Stimulated activated CD8-positive, alpha-beta memory T cell treated with anti-CD3 and anti-CD28 coated beads, Interleukin-4, amount 100 ng/mL, for 48 hours (primary cell): ENCODE measurements around the gene ZNF487.
"Not testable (repeated sequence)": the region's sequence is repeated elsewhere in the genome, so short reads cannot be mapped to it uniquely, and the experiment has no call there.

Experiments
- DNase-seq: peaks from one replicate; pipeline ENCODE4 v3.0.0-alpha.2; 2020

Gene ZNF487

DNA sequence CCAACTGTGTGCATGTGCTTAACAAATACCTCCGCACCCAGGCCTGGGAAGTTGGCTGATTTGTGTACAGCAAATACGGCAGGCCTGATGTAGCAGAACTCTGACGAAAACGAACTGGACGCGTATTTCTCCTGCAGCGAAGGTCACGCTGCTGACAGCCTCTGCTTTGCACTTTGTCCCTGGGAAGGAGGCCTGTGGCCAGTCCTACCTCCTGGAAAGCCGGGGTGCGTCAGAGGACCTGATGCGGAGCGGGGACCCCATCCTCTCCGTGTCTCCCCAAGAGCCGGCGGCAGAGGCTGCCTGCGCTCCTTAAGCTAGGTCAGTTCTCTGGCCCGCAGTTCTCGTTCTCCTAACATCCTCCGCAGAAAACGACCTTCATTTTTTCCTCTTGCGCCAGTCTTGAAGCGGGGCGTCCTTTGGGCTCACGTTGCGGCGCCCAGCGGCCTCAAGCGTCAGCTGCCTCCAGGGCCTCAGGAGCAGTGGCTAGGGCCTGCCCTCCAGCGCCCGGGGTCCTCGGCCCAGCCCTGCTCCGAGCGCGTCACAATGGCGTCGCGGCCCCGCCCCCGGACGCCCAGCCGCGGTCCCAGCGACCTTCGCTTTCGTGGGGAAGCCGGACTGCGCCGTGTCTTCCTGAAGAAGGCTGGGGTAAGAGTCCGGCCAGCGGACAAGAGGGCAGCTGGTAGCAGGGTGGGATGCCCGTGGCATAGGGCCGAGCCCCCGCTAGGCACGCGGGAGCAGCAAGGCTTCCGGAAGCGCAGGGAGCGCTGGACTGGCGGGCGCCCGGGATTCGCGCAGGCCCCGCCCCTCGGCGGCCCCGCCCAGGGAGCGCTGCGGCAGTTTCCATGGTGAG is at the start of gene ZNF487:
Gene ZNF487 (plus strand): TSS at position 821 of the 850 bp plus-strand sequence. CDS start 38,703 bp downstream, outside the sequence.
- DNase-seq: peak; percentile 92

DNA sequence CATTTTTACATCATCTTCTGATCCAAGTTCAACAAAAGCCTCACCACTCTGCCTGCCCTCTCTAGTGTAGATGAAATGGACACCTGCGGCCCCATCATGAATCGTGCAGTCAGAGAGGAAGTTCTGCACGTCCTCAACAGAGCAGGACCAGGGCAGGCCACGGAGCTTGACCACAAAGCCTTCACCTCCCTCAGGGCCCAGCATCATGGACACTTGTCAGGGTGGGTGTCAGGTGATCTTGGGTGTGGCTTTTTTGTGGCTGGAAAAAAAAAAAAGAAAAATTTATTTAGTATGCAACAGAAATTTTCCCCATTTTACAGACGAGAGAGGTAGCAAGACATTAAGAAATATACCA is 49.3 kb upstream of the ZNF487 start:
- no peak for DNase-seq

DNA sequence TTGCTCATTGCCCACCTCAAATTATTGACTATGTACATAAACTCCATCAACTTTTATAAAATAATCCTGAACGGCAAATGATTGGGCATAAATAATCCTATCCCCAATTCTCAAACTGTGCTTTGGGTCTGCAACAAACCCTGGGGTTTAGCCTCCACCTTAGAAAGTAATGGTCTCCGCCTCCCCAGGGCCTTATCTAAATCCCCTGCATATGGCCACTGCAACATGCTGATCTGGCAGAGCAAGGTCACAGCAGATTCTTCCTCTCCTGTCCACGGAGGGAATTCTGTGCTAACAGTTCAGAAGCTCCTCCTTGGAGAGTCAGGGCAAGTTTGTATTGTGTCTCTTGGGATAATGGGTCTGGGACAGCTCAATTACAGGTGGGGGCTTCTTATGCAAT is 47.0 kb upstream of the ZNF487 start:
- DNase-seq: no peak

DNA sequence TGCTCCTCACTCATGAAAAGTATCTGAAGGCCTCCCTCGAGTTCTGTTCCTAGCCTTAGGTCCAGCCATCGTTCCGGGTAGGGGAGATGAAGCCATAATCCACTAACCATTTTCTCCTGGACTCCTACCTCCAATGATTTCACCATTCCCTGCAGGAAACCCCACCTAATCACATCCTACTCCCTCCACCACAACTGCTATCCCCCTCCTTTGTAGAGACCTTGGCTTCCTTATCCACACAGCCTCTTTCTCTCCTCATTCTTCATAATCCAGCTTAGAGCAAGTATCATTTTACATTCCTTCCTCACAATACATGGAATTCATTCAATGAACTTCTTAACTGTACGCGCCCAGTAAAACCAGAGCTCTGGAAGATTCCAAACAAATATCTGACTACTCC is 46.6 kb upstream of the ZNF487 start:
- DNase-seq: no peak

DNA sequence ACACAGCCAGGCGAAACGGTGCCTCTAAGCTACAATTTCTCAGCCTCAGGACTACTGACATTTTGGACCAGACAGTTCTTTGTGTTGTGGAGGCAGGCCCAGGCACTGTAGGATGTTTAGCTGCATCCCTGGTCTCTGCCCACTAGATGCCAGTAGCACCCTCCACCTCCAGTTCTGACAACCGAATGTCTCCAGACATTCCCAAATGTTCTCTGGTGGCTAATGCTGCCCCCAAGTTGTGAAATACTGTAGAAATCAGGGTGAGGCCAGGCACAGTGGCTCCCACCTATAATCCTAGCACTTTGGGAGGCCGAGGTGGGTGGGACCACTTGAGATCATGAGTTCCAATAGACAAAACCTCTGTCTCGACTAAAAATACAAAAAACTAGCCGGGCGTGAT is 46.2 kb upstream of the ZNF487 start:
- no peak for DNase-seq

DNA sequence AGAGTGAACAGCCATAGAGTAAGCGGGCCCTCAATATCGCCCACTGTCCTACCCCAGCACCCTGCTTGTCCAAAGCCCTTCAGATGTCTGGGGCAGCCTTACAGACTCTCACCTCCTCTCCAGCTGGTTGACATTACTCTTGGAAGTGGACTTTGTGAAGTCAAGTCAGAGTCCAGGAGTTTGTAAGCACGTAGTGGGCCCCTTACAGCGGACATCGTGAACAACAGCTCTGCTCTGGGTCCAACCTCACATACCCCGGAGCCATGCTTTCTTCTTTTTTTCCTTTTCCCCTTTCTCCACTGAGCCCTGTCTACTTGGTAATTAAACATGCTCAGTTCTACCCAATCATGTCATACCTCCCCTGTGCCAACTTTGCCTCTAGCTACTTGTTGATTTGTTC is 45.4 kb upstream of the ZNF487 start:
- no peak for DNase-seq

DNA sequence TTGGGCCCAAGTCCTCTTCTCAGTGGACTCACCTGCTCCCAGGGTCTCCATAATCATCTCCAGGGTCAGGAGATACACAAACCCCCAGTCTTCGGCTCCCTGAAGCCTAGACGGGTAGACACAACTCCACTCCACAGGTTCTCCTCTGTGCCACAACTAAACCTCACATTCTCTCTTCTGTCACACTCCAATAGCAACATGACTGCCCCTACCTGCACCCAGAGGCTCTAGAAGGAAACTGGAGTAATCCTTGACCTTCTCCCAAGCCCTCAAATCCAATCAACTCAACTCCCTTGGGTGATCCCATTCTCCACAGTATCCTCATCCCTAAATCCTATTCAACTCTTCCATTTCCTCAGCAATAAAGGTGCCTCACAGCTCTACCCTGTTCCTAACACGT is 44.2 kb upstream of the ZNF487 start:
- no peak for DNase-seq

DNA sequence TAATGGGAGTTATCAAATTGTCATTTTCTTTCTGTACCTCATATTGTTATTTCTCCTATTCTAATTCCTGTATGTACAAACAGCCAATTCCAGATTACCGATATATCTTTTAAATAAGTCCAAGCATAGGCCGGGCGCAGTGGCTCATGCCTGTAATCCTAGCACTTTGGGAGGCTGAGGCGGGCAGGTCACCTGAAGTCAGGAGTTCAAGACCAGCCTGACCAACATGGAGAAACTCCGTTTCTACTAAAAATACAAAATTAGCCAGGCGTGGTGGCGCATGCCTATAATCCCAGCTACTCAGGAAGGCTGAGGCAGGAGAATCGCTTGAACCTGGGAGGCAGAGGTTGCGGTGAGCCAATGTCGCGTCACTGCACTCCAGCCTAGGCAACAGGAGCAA is 43.7 kb upstream of the ZNF487 start:
- DNase-seq: not testable (repeated sequence)

DNA sequence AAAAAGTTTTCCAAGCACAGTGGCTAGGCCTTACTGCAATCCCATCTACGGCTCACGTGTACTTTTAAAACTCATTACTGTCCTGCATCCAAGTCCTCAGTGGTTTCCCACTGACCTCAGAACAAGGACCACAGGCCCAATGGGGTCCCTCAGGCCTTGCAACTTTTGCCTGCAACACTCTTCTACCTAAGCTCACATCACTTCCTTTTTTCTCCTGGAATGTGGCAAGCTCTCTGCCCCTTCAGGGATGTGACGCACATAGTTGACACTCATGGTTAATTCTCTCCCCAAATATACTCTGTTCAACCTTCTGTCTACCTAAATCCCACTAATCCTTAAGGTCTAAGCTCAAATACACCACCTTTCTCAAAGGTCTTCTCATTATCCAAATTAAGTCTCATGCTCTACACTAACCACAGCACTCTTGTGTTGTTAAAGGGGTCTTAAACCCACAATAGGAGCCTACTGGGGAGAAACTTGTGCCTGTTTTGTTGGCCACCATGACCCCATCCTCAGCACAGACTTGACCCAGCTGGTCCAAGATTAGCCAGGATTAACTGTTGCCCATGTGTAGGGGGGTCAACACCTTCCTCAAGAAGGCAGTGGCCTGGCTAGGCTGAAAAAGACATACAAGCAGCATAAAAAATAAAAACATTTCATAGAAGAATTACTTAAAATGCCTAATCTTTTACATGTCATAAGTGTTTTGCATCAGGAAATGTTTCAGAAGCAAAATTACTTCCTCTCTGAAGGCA is 43.1 kb upstream of the ZNF487 start:
- DNase-seq: no peak

DNA sequence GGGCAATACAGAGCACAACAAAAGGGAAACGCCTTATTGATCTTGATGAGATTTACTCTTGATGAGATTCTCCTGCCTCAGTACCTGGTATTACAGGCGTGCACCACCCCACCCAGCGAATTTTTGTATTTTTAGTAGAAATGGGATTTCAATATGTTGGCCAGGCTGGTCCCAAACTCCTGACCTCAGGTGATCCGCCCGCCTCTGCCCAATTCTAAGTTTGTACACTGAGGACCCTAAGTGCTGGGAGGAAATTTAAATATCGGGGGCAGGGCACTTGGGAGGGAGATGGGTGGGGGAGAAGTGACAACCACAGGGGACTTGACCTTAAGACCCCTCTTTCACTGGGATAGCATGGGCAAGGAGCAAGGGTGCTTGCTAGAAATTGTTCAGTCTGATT is 42.0 kb upstream of the ZNF487 start:
- DNase-seq: no peak

DNA sequence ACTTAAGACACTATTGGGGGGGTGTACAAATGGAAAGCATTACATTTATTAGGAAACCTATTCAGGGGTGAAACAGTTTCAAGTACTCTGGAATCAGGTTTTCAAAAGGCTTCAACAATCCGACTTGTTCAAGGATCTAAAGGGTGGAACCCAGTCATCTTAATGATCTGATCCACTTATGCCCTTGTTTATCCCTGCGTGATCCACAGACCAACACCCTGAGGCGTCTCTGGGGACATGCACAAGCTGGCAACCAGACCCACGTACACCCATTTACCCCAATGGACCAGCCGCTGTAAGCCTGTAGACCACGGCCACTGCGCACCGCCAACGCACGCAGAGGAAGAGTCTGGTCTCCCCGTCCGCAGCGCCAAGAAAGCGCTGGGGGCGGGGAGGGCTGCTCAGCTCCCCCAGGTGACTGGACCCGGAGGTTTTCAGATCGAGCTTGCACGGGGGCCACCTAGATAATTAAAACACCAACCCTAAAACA is 41.3 kb upstream of the ZNF487 start:
- peak; percentile 60 for DNase-seq

DNA sequence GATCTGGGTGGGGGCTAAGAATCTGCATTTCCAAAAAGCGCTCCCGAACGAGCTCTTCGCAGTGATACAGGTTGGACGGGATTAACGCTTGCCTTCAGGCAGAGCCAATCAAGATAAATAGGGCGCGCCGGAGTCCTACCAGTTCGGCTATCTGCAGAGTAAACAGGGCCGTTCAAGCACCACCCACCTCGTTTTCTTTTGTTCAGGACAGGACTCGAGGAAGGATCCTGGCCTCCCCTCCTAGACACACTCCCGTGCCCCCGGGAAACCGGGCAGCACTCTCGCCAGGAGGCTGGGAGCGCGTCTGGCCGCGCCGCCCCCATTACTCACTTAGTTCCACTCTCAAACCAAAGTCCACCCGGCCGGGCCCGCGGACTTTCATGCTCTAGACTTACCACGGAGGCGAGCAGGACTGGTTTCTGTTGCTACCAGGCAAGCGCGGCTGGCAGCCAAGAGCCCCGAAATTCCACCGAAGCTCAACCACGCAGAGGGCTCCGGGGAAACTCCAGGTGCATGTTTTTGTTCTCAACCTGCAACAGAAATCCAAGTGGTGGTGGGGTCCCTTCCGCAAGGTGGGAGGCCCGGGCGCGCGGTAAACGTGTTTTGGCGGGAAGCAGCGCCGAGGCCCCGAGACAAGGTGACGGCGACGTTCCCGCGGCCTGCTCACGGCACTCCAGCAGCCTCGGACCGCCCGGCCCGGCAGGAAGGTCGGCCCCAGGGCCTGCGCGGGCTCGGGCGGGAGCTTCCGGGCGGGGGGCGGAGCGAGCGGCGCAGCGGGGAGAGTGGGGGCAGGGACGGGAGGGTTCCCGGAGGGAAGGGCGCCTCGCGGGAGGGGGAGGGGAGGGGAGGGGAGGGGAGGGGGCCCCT is 40.6 kb upstream of the ZNF487 start:
- peak; percentile 87 for DNase-seq

DNA sequence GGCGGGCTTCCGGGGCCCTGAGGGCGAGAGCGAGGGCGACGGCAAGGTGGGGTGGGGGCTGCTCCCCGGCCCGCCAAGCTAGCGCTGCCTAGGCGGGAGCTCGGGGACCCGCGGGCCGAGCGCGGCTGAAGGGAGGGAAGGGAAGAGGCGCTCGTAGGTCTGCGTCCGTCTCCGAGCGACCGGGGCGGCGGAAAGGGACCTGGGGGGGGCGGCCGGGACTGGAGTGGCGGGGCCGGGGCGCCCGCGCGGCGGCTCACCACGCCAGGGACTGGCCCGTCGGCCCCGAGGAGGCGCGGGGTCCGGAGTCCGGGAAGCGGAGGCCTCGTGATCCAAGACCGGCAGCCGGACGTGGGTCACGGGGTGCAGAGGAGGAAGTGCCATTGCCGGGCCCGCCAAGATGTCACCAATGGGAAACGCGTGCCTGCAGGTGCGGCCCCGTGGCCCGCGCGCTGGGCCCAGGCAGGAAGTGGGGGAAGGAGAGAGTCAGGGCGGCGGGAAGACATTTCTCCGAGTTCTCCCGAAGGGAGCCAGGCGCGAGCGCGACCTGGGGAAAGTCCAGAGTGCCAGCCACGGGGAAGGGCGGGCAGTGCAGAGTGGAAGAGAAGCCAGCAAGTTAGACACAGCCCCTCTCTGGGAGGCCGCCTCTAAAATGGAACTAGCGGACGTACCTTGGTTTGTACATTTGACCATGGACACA is 39.8 kb upstream of the ZNF487 start:
- DNase-seq: peak; percentile 89

DNA sequence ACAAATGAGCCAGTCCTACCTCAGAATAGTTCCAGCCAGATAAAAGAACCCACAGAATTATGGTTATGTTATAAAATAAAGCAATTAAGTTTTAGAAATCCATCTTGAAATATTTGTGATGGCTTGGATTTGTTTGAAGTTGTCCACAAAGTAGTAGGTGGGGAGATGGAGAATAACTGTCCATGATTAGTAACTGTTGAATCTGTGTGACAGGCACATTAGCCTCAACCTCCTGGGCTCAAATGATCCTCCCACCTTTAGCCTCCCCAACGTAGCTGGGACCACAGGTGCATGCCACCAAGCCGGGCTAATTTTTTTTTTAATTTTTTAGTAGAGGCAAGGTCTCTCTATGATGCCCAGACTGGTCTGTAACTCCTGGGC is 38.0 kb upstream of the ZNF487 start:
- no peak for DNase-seq

DNA sequence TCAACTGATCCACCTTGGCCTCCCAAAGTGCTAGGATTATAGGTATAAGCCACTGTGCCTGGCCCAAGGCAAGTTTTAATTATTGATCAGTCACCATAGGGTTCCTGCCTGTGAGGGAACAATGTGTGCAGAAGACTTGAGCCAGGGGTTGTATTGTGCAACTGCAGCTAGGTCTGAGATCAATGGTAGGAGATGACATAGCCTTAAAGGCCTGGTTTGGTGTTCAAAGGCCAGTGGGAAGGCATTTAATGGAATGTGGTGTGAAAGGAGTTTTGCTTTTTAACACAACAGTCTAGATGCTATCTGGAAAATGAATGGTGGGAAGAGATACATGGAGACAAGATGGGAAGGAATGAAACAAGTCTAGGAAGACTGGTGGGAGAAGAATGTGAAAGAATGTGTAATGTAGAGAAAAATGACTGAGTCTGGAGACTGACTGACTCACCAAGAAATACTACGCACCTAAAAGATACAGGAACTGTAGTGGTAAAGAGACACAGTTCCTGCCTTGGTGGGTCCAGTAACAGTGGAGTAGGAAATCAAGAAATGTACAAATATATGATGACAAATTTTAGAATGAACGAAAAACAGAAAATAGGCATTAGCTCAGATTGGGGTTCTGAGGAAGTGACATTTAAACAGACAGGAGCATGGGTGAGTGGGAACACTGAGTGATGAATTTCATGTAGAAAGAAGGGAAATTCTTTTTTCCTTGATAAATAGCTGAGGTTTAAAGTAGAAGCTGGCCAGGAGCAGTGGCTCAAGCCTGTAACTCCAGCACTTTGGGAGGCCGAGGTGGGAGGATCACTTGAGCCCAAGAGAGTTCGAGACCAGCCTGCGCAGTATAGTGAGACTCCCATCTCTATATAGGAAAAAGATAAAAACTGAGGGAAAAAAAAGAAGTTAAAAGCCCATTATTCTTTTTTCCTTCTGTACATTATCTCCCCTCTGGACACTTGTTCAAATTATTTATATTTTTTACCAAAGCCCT is 37.3 kb upstream of the ZNF487 start:
- no peak for DNase-seq

DNA sequence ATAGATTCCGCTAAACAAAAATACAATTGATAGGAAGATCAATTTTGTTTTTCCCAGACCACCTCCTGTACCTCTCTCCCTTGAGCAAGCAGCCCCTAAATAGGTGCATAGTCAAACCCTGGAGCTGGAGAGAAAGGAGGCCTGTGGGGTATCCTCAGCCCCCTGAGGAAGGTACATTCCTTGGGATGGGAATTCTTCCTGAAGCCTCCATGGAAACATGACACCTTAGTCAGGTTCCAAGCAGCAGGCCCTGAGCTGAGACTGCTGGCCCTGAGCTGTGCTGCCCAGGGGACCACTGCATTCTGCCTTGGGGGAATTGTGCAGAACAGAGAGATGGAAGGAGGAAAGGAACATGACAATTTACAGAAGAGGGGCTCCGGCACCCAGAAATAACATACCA is 35.3 kb upstream of the ZNF487 start:
- DNase-seq: no peak

DNA sequence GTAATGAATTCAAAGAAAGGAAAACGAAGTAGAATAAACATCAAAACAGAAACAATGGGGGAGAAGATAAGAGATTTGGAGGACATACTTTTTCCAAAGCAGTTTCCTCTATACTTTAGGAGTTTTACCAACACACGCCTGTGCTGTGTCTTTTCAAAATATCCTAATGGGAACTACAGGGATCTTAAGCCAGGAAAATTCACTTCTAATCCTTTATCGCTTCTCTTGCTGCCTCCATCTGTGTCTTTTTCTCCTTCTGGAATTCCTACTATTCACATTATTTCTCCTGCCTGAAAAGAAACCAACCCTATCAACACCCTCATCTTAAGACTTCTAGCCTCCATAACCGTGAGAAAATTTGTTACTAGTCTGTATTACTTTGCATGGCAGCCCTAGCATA is 34.7 kb upstream of the ZNF487 start:
- DNase-seq: no peak

DNA sequence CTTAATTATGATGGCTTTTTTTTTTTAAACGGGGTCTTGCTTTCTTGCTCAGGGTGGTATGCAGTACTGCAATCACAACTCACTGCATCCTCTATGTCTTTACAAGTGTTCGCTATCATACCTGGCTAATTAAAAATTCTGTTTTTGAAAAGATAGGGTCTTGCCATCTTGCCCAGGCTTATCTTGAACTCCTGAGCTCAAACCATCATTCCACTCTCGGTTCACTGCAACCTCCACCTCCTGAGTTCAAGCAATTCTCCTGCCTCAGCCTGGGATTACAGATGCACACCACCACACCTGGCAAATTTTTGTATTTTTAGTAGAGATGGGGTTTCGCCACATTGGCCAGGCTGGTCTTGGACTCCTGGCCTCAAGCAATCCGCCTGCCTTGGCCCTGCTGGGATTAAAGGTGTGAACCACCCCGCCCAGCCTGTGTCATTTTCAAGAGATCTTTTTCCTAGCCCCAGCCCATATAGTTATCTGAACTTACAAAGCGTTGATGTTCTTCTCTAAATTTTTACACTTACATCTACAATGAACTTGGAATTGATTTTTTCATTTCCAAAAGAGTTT is 33.9 kb upstream of the ZNF487 start:
- DNase-seq: no peak

DNA sequence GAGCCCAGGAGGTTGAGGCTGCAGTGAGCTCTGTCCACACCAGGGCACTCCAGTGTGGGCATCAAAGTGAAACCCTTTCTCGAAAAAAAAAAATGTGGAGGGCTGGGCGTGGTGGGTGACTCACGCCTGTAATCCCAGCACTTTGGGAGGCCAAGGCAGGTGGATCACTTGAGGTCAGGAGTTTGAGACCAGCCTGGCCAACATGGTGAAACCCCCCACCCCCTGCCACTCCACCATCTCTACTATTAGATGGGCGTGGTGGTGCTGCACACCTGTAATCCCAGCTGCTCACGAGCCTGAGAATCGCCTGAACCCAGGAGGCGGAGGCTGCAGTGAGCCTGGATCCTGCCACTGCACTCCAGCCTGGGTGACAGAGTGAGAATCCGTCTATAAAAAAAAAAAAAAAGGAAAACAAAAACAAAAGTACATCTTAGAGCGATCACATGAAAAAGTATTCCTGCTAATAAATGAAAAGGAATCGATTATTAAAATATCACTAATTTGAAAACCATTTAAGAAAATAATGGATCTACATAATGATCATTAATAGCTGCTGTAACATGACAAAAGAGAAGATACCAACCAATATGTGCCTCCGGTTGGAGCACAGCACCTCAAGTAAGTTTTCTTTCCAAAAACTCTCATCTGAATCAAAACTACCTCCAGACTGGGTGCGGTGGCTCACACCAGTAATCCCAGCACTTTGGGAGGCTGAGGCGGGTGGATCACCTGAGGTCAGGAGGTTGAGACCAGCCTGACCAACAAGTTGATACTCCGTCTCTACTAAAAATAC is 32.8 kb upstream of the ZNF487 start:
- DNase-seq: no peak

DNA sequence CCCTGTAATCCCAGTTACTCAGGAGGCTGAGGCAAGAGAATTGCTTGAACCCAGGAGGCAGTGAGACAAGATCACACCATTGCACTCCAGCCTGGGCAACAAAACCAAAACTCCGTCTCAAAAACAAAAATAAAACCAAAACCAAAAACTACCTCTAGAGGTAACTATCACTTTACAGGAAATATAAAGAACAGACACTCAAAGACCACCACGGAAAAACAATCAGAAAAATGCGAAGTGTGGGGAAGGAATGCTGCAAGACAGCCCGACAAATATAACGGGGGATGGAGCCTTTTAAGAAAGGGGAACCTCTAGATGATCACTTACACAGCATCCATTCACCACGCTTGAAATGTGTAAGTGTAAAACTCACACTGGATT is 32.2 kb upstream of the ZNF487 start:
- DNase-seq: no peak
